HG03108 (cell line): ENCODE results near the gene P4HA2.
A peak's percentile ranks its signal among the peaks of the same experiment; 100 is the strongest.

Experiments
- ATAC-seq: cut with Tn5 transposase; IDR thresholded peaks from one replicate; pipeline ENCODE4 v1.9.1; 2021; ENCODE audit warnings: moderate library complexity; ENCODE audit not compliant: unreplicated experiment

P4HA2 gene

GRCh38 chr5:132265336-132266030, 37.8 kb upstream of the P4HA2 start:
- ATAC-seq: no peak

- no peak for ATAC-seq
Observed at GRCh38 chr5:132264546-132265335, 37.1 kb upstream of the P4HA2 start.

GRCh38 chr5:132263548-132264261, 36.1 kb upstream of the P4HA2 start:
- no peak for ATAC-seq

- no peak for ATAC-seq
Observed at GRCh38 chr5:132262882-132263547, 35.4 kb upstream of the P4HA2 start.

- ATAC-seq: no peak
Observed at GRCh38 chr5:132261881-132262845, 34.5 kb upstream of the P4HA2 start.

- ATAC-seq: peak; percentile 49
Observed at GRCh38 chr5:132260714-132261551, 33.3 kb upstream of the P4HA2 start.

GRCh38 chr5:132260051-132260450, 32.4 kb upstream of the P4HA2 start:
- no peak for ATAC-seq

GRCh38 chr5:132259069-132259851, 31.6 kb upstream of the P4HA2 start:
- no peak for ATAC-seq

GRCh38 chr5:132258102-132259068, 30.7 kb upstream of the P4HA2 start:
- ATAC-seq: no peak

GRCh38 chr5:132257131-132258101, 29.8 kb upstream of the P4HA2 start, which contains the start of gene PDLIM4:
Gene PDLIM4, plus strand, starts transcription at chr5:132257696. Its CDS starts 39 bp downstream, at chr5:132257735.
- no peak for ATAC-seq

- no peak for ATAC-seq
Observed at GRCh38 chr5:132256783-132257130, 29.1 kb upstream of the P4HA2 start.

- no peak for ATAC-seq
Observed at GRCh38 chr5:132256086-132256782, 28.6 kb upstream of the P4HA2 start.

GRCh38 chr5:132254321-132254977, 26.8 kb upstream of the P4HA2 start:
- ATAC-seq: no peak

- no peak for ATAC-seq
Observed at GRCh38 chr5:132253452-132254320, 26.0 kb upstream of the P4HA2 start.
